Measurements from ENCODE around the gene TSPAN14. TPM values are rescaled to one million over a fixed set of nuclear protein-coding genes. Genes with fewer than 3 reads are reported as not detected.

The TSPAN14 gene
- polyA plus RNA-seq, 3 donors, result 123 to 160 (median 146) TPM

DNA sequence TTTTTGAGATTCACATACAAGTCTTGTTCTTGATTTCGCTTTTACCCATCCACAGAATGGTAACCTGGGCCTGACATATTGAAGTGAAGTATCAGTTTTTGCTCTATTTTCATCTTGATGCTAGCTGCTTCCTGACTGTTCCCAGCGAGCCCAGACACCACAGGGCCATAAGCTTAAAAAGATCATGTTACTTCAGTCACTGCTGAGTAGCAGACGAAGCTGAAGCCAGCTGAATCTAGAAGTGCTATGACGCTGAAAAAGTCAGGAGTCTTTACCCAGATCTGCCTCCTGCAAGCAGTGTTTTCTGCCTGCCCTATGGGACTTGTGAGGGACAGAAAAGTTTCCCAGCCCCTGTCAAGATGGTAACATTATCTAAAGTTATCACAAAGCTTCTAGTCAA, 48.5 kb upstream of the TSPAN14 start:
- WGBS (ENCODE audit: insufficient coverage), result 90% methylated on average over 3 of the region's 4 CpGs
- intact Hi-C loops (cut with micrococcal nuclease), result no loop called here

DNA sequence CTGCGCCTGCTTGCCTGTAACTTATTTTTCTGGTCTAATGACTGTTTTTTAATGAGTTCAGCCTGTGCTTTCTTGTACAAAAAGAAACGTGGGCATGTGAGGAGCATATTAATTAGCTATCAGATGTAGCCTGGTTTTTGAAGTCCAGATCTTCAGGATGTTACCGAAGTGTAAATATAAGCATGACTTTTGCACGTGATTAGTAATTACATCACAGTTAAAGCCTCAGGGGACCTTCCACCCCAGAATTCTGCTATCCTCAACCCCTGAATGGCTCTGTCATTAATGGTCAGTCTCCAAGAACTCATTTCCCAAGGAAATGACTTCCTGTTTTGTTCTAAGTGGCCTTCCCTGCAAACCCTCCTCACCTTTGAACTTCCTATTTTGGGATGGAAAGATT, 47.9 kb upstream of the TSPAN14 start:
- Mint-ChIP-seq H3K4me3 (peak overlapping the region in 1 of 2 donors; percentile 52), H3K27ac (no peak overlapping the region), H3K9me3 (peaks cover 0 to 3% (median 0%) of the 10 kb centered on the region in 7 donors), H3K4me1 (peaks cover 12% of the 10 kb centered on the region), H3K36me3 (peaks cover 0 to 10% of the 10 kb centered on the region in 2 donors), H3K27me3 (ENCODE audit: low read depth in 3 of 3) (peaks cover 31 to 35% (median 32%) of the 10 kb centered on the region in 3 donors)
- WGBS (ENCODE audit: insufficient coverage), result 57% methylated on average over 1 of the region's 4 CpGs
- no peak overlapping the region for H3K27ac ChIP-seq (ENCODE audit: low read depth in 1 of 2, low read length in 2 of 2)
- H3K9me3 ChIP-seq (replicated peaks in 1 of 2; ENCODE audit: control insufficient read depth in 1 of 2, insufficient read depth in 1 of 2, low read length in 2 of 2), result no peaks in the 10 kb centered on the region
- no peaks in the 10 kb centered on the region for H4K20me1 ChIP-seq (ENCODE audit: insufficient read depth, low read length)
- intact Hi-C loops (cut with micrococcal nuclease), result no loop called here
- H3K79me2 ChIP-seq (ENCODE audit: insufficient read depth, low read length), result no peaks in the 10 kb centered on the region
- no peaks in the 10 kb centered on the region for H3K36me3 ChIP-seq (replicated peaks in 1 of 2; ENCODE audit: control insufficient read depth in 1 of 2, insufficient read depth in 2 of 2, low read length in 2 of 2)
- TF ChIP-seq, protein P1, sequence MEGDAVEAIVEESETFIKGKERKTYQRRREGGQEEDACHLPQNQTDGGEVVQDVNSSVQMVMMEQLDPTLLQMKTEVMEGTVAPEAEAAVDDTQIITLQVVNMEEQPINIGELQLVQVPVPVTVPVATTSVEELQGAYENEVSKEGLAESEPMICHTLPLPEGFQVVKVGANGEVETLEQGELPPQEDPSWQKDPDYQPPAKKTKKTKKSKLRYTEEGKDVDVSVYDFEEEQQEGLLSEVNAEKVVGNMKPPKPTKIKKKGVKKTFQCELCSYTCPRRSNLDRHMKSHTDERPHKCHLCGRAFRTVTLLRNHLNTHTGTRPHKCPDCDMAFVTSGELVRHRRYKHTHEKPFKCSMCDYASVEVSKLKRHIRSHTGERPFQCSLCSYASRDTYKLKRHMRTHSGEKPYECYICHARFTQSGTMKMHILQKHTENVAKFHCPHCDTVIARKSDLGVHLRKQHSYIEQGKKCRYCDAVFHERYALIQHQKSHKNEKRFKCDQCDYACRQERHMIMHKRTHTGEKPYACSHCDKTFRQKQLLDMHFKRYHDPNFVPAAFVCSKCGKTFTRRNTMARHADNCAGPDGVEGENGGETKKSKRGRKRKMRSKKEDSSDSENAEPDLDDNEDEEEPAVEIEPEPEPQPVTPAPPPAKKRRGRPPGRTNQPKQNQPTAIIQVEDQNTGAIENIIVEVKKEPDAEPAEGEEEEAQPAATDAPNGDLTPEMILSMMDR (IDR thresholded peaks at IDR 0.05), result no peak
- no peak overlapping the region for H3K4me3 ChIP-seq (replicated peaks in 1 of 3; ENCODE audit: low read depth in 2 of 3, low read length in 3 of 3)
- no peak overlapping the region for H3K4me2 ChIP-seq (replicated peaks; ENCODE audit: extremely low read depth, low read length, poor library complexity, severe bottlenecking)
- H3K4me1 ChIP-seq (ENCODE audit: control insufficient read depth in 1 of 2, insufficient read depth in 2 of 2, low read length in 2 of 2), result peaks cover 15 to 19% of the 10 kb centered on the region in 2 donors
- DNase-seq, result no peak
- no peak overlapping the region for H2AFZ ChIP-seq (ENCODE audit: insufficient read depth, low read depth, low read length, poor library complexity, severe bottlenecking)
- H3K9ac ChIP-seq (ENCODE audit: insufficient read depth, low read length, poor library complexity, severe bottlenecking), result no peak overlapping the region
- peaks cover 0 to 28% of the 10 kb centered on the region in 2 donors for H3K27me3 ChIP-seq (ENCODE audit: control insufficient read depth in 2 of 2, insufficient read depth in 2 of 2, low read length in 2 of 2)

More for the DNA sequence above, 48.5 kb upstream of the TSPAN14 start:
- Mint-ChIP-seq H3K9me3 (peaks cover 0 to 3% (median 0%) of the 10 kb centered on the region in 7 donors), H3K27ac (no peak overlapping the region), H3K4me1 (peaks cover 12% of the 10 kb centered on the region), H3K36me3 (peaks cover 0 to 10% of the 10 kb centered on the region in 2 donors), H3K27me3 (ENCODE audit: low read depth in 3 of 3) (peaks cover 28 to 34% (median 32%) of the 10 kb centered on the region in 3 donors), H3K4me3 (peak overlapping the region in 1 of 2 donors; percentile 33)
- H3K36me3 ChIP-seq (replicated peaks in 1 of 2; ENCODE audit: control insufficient read depth in 1 of 2, insufficient read depth in 2 of 2, low read length in 2 of 2), result no peaks in the 10 kb centered on the region
- H4K20me1 ChIP-seq (ENCODE audit: insufficient read depth, low read length), result no peaks in the 10 kb centered on the region
- TF ChIP-seq, protein P1 (IDR thresholded peaks at IDR 0.05), result no peak
- no peaks in the 10 kb centered on the region for H3K9me3 ChIP-seq (replicated peaks in 1 of 2; ENCODE audit: control insufficient read depth in 1 of 2, insufficient read depth in 1 of 2, low read length in 2 of 2)
- H3K4me3 ChIP-seq (replicated peaks in 1 of 3; ENCODE audit: low read depth in 2 of 3, low read length in 3 of 3), result no peak overlapping the region
- H3K4me1 ChIP-seq (ENCODE audit: control insufficient read depth in 1 of 2, insufficient read depth in 2 of 2, low read length in 2 of 2), result peaks cover 15 to 19% of the 10 kb centered on the region in 2 donors
- no peak overlapping the region for H3K27ac ChIP-seq (ENCODE audit: low read depth in 1 of 2, low read length in 2 of 2)
- H2AFZ ChIP-seq (ENCODE audit: insufficient read depth, low read depth, low read length, poor library complexity, severe bottlenecking), result no peak overlapping the region
- no peak overlapping the region for H3K9ac ChIP-seq (ENCODE audit: insufficient read depth, low read length, poor library complexity, severe bottlenecking)
- DNase-seq, result no peak
- H3K27me3 ChIP-seq (ENCODE audit: control insufficient read depth in 2 of 2, insufficient read depth in 2 of 2, low read length in 2 of 2), result peaks cover 0 to 28% of the 10 kb centered on the region in 2 donors
- H3K79me2 ChIP-seq (ENCODE audit: insufficient read depth, low read length), result no peaks in the 10 kb centered on the region
- H3K4me2 ChIP-seq (replicated peaks; ENCODE audit: extremely low read depth, low read length, poor library complexity, severe bottlenecking), result no peak overlapping the region

All from CD14-positive monocyte (primary cell).